H9 (cell line): ENCODE results near the gene PKIB. TPM values are rescaled to one million over a fixed set of nuclear protein-coding genes. Genes with fewer than 3 reads are reported as not detected.
"Not testable (repeated sequence)": the region's sequence is repeated elsewhere in the genome, so short reads cannot be mapped to it uniquely, and the experiment has no call there.

Source experiments
- DNase-seq: peaks from one replicate; pipeline ENCODE4 v3.0.0-alpha.2; 2017
- H2AFZ ChIP-seq: one replicate; pipeline ENCODE4 v1.6.1; 2013; ENCODE audit warnings: mild to moderate bottlenecking, low read length, control low read depth, moderate library complexity
- H2AK5ac ChIP-seq: 2 replicates; pipeline ENCODE4 v1.6.1; 2013; ENCODE audit warnings: low read length, control low read depth, mixed read lengths; ENCODE audit not compliant: insufficient read length
- H2BK120ac ChIP-seq: one replicate; pipeline ENCODE4 v1.6.1; 2013; ENCODE audit warnings: low read depth, mild to moderate bottlenecking, low read length, control low read depth, inconsistent platforms; ENCODE audit not compliant: poor library complexity, severe bottlenecking
- H2BK12ac ChIP-seq: 2 replicates; pipeline ENCODE4 v1.6.1; 2013; ENCODE audit warnings: low read length, control low read depth, mixed read lengths, low read depth; ENCODE audit not compliant: insufficient read length
- H2BK15ac ChIP-seq: 2 replicates; pipeline ENCODE4 v1.6.1; 2013; ENCODE audit warnings: low read depth, low read length, control low read depth
- H2BK20ac ChIP-seq: one replicate; pipeline ENCODE4 v1.6.1; 2013; ENCODE audit warnings: low read depth, mild to moderate bottlenecking, low read length, control low read depth, inconsistent platforms; ENCODE audit not compliant: poor library complexity, severe bottlenecking
- H2BK5ac ChIP-seq: 2 replicates; pipeline ENCODE4 v1.6.1; 2013; ENCODE audit warnings: low read length, control low read depth, mixed read lengths; ENCODE audit not compliant: insufficient read length
- H3K14ac ChIP-seq: 2 replicates; pipeline ENCODE4 v1.6.1; 2013; ENCODE audit warnings: low read length, control low read depth; ENCODE audit not compliant: insufficient read depth
- H3K18ac ChIP-seq: 2 replicates; pipeline ENCODE4 v1.6.1; 2013; ENCODE audit warnings: low read depth, mild to moderate bottlenecking, mixed read lengths, low read length, control low read depth; ENCODE audit not compliant: insufficient read length
- H3K23ac ChIP-seq: 2 replicates; pipeline ENCODE4 v1.6.1; 2013; ENCODE audit warnings: low read length, control low read depth, mixed read lengths, low read depth; ENCODE audit not compliant: insufficient read length
- H3K23me2 ChIP-seq: 2 replicates; pipeline ENCODE4 v1.6.1; 2013; ENCODE audit warnings: low read depth, mild to moderate bottlenecking, mixed read lengths, low read length, control low read depth; ENCODE audit not compliant: insufficient read length, poor library complexity, severe bottlenecking
- H3K27ac ChIP-seq: 2 replicates; pipeline ENCODE4 v1.5.1; 2013; ENCODE audit warnings: low read length, control low read depth, mixed read lengths, low read depth; ENCODE audit not compliant: insufficient read length
- H3K27me3 ChIP-seq: 2 replicates; pipeline ENCODE4 v1.6.1; 2013; ENCODE audit warnings: low read length, control low read depth, inconsistent platforms; ENCODE audit not compliant: insufficient read depth
- H3K4ac ChIP-seq: 2 replicates; pipeline ENCODE4 v1.6.1; 2013; ENCODE audit warnings: low read depth, mild to moderate bottlenecking, control low read depth, inconsistent platforms, low read length, moderate library complexity
- H3K4me1 ChIP-seq: 2 replicates; pipeline ENCODE4 v1.6.1; 2013; ENCODE audit warnings: low read length, control low read depth, inconsistent platforms; ENCODE audit not compliant: insufficient read depth
- H3K4me2 ChIP-seq: 2 replicates; pipeline ENCODE4 v1.6.1; 2013; ENCODE audit warnings: low read length, control low read depth, mixed read lengths; ENCODE audit not compliant: insufficient read length, insufficient read depth
- H3K56ac ChIP-seq: 2 replicates; pipeline ENCODE4 v1.6.1; 2013; ENCODE audit warnings: low read depth, mild to moderate bottlenecking, mixed read lengths, low read length, control low read depth; ENCODE audit not compliant: insufficient read length
- H3K79me1 ChIP-seq: 2 replicates; pipeline ENCODE4 v1.6.1; 2013; ENCODE audit warnings: low read depth, mild to moderate bottlenecking, moderate library complexity, low read length, control low read depth, inconsistent platforms; ENCODE audit not compliant: insufficient read depth, poor library complexity, severe bottlenecking
- H3K79me2 ChIP-seq: 2 replicates; pipeline ENCODE4 v1.6.1; 2013; ENCODE audit warnings: low read length, control low read depth, inconsistent platforms; ENCODE audit not compliant: insufficient read depth
- H3K9ac ChIP-seq: 2 replicates; pipeline ENCODE4 v1.6.1; 2013; ENCODE audit warnings: low read length, control low read depth, mixed read lengths; ENCODE audit not compliant: insufficient read length; ENCODE audit errors: extremely low read depth
- H3K9me3 ChIP-seq: one replicate; pipeline ENCODE4 v1.6.1; 2013; ENCODE audit warnings: low read depth, low read length, inconsistent platforms; ENCODE audit not compliant: control insufficient read depth
- H3T11ph ChIP-seq: one replicate; pipeline ENCODE4 v1.6.1; 2013; ENCODE audit warnings: mild to moderate bottlenecking, low read length, control low read depth, inconsistent platforms
- H4K20me1 ChIP-seq: one replicate; pipeline ENCODE4 v1.6.1; 2013; ENCODE audit not compliant: control insufficient read depth, insufficient read length, insufficient read depth
- H4K5ac ChIP-seq: 2 replicates; pipeline ENCODE4 v1.6.1; 2013; ENCODE audit warnings: low read depth, mild to moderate bottlenecking, mixed read lengths, low read length, control low read depth; ENCODE audit not compliant: insufficient read length
- H4K8ac ChIP-seq: replicated peaks from 2 replicates; pipeline ENCODE4 v1.6.1; 2013; ENCODE audit warnings: low read length, control low read depth, mixed read lengths, low read depth; ENCODE audit not compliant: insufficient read length
- H4K91ac ChIP-seq: 2 replicates; pipeline ENCODE4 v1.6.1; 2013; ENCODE audit warnings: low read depth, mild to moderate bottlenecking, moderate library complexity, mixed read lengths, low read length, control low read depth; ENCODE audit not compliant: insufficient read length
- H3K27ac Mint-ChIP-seq, 3 experiments: 2 replicates in 2 of 3; 3 replicates in 1 of 3; pipeline ENCODE4 v1.8.0; 2020 to 2021; ENCODE audit warnings: mixed read lengths in 3 of 3, mild to moderate bottlenecking in 1 of 3, moderate library complexity in 1 of 3
- H3K27me3 Mint-ChIP-seq: 2 replicates; pipeline ENCODE4 v1.8.0; 2021; ENCODE audit warnings: low read depth, mild to moderate bottlenecking, moderate library complexity, mixed read lengths
- H3K36me3 Mint-ChIP-seq, 3 experiments: 2 replicates in 2 of 3; 3 replicates in 1 of 3; pipeline ENCODE4 v1.8.0; 2020 to 2021; ENCODE audit warnings: low read depth in 3 of 3, mixed read lengths in 3 of 3; ENCODE audit not compliant: insufficient read depth in 1 of 3
- H3K4me1 Mint-ChIP-seq, 2 experiments: 2 replicates each; pipeline ENCODE4 v1.8.0; 2020; ENCODE audit warnings: mixed read lengths in 2 of 2
- H3K4me3 Mint-ChIP-seq, 2 experiments: 2 replicates in 1 of 2; 3 replicates in 1 of 2; pipeline ENCODE4 v1.8.0; 2020 to 2021; ENCODE audit warnings: mild to moderate bottlenecking in 2 of 2, mixed read lengths in 2 of 2, moderate library complexity in 1 of 2
- H3K9me3 Mint-ChIP-seq, 2 experiments: 2 replicates in 1 of 2; 3 replicates in 1 of 2; pipeline ENCODE4 v1.8.0; 2020; ENCODE audit warnings: mild to moderate bottlenecking in 2 of 2, mixed read lengths in 2 of 2, moderate library complexity in 1 of 2
- WGBS: extraction: QIAGEN DNeasy Blood & Tissue Kit; methylation state at CpG from one replicate; pipeline ENCODE4 v1.1.7; 2013; ENCODE audit warnings: missing lambda C conversion rate, low lambda C conversion rate, mixed read lengths; ENCODE audit not compliant: insufficient read length; ENCODE audit errors: extremely low coverage; 5-methylcytosine and 5-hydroxymethylcytosine counted together
- total RNA-seq: library from RNA; stranded (reverse); gene quantifications from 2 replicates; pipeline ENCODE4 v1.2.1, GENCODE V29; 2021
- TF ChIP-seq, protein P1 (sequence below): fragments of 200-600 bp; sonication (generic); conservative IDR thresholded peaks from 3 replicates; pipeline ENCODE4 v1.8.0; 2021; ENCODE audit warnings: antibody characterized with exemption, mild to moderate bottlenecking

Gene PKIB
- total RNA-seq, 1 experiment from 2014 or later: 46.5 TPM

DNA sequence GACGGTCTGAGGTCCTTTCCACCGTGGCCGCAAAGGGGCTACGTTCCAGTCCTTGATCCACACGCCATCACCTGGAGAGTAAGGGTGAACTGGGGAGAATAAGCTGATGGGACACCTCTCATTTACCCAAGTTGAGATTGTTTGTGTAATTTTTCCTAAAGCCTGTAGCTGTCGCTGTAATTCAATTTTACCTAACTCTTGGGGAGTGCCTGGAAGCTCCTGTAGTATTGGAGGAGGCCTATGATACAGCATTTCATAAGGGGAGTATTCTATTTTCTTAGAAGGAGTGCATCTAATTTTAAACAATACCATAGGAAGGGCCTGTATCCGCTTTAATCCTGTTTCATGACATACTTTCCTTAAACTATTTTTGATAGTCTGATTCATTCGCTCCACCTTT lies 134.0 kb downstream of the PKIB start:
- H3K14ac ChIP-seq, H4K20me1 ChIP-seq, H4K8ac ChIP-seq, H3K4ac ChIP-seq, H3K56ac ChIP-seq, H3K27me3 ChIP-seq, H3K23ac ChIP-seq, H2BK120ac ChIP-seq, H3K9ac ChIP-seq, H3K27me3 Mint-ChIP-seq, H2BK20ac ChIP-seq, H2AFZ ChIP-seq, H3K27ac ChIP-seq, H3K4me2 ChIP-seq, H4K91ac ChIP-seq, H2BK12ac ChIP-seq, H3K23me2 ChIP-seq, H3T11ph ChIP-seq, H3K4me1 ChIP-seq, H2BK15ac ChIP-seq, H2AK5ac ChIP-seq, H4K5ac ChIP-seq, H3K4me1 Mint-ChIP-seq, H3K27ac Mint-ChIP-seq, H3K79me2 ChIP-seq, DNase-seq, H3K18ac ChIP-seq, H3K4me3 Mint-ChIP-seq, H2BK5ac ChIP-seq, H3K79me1 ChIP-seq, H3K9me3 ChIP-seq: not testable (repeated sequence)
- peaks cover 12 to 21% of the 10 kb centered on the region in 2 experiments for H3K9me3 Mint-ChIP-seq
- peaks cover 5 to 10% (median 9%) of the 10 kb centered on the region in 3 experiments for H3K36me3 Mint-ChIP-seq
- no CpG with 5 or more reads among the region's 8 CpGs for WGBS
- TF ChIP-seq, protein P1, sequence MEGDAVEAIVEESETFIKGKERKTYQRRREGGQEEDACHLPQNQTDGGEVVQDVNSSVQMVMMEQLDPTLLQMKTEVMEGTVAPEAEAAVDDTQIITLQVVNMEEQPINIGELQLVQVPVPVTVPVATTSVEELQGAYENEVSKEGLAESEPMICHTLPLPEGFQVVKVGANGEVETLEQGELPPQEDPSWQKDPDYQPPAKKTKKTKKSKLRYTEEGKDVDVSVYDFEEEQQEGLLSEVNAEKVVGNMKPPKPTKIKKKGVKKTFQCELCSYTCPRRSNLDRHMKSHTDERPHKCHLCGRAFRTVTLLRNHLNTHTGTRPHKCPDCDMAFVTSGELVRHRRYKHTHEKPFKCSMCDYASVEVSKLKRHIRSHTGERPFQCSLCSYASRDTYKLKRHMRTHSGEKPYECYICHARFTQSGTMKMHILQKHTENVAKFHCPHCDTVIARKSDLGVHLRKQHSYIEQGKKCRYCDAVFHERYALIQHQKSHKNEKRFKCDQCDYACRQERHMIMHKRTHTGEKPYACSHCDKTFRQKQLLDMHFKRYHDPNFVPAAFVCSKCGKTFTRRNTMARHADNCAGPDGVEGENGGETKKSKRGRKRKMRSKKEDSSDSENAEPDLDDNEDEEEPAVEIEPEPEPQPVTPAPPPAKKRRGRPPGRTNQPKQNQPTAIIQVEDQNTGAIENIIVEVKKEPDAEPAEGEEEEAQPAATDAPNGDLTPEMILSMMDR: peak; percentile 51; the same call in 2 of the 3 replicates

DNA sequence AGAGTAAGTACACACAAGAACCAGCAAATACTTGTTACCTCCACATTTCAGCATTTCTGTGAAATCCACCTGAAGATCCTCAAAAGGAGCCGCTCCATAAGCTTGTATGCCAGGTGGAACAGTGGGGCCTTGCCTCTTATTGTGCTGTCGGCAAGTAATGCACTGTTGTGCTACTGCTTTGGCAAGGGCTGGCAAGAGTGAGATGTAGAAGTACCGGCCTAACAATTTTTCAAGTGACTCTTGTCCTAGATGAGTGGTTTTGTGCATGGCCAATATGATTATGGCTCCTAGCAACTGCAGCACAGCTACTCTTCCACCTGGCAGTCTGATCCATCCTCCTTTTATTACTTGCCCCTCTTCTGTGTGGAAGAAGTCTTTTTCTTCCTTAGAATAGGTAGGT lies 134.7 kb downstream of the PKIB start:
- H2BK20ac ChIP-seq, H3K79me2 ChIP-seq, H2BK12ac ChIP-seq, H2AFZ ChIP-seq, H3K14ac ChIP-seq, H3K4ac ChIP-seq, H4K91ac ChIP-seq, H2BK15ac ChIP-seq, H4K20me1 ChIP-seq, H3T11ph ChIP-seq, H3K4me1 ChIP-seq, H3K23me2 ChIP-seq, H4K5ac ChIP-seq, H3K4me2 ChIP-seq, H3K4me1 Mint-ChIP-seq, H2BK120ac ChIP-seq, H3K27ac ChIP-seq, DNase-seq, H3K23ac ChIP-seq, H2BK5ac ChIP-seq, H3K9me3 ChIP-seq, H3K56ac ChIP-seq, H3K27me3 ChIP-seq, H3K4me3 Mint-ChIP-seq, H3K27me3 Mint-ChIP-seq, H3K79me1 ChIP-seq, H4K8ac ChIP-seq, H2AK5ac ChIP-seq, H3K9ac ChIP-seq, H3K18ac ChIP-seq: not testable (repeated sequence)
- Mint-ChIP-seq H3K9me3 (peaks cover 15 to 24% of the 10 kb centered on the region in 2 experiments), H3K36me3 (peaks cover 5 to 16% (median 10%) of the 10 kb centered on the region in 3 experiments), H3K27ac (peak overlapping the region in 1 of 3 experiments; percentile 59; a peak in 1 of 7 replicates)
- WGBS: no CpG with 5 or more reads among the region's 3 CpGs
